SK-MEL-5 (cell line): Measurements from ENCODE around the gene PLEKHM3. TPM values are rescaled to one million over a fixed set of nuclear protein-coding genes. Genes with fewer than 3 reads are reported as not detected.
"Not testable (repeated sequence)": the region's sequence is repeated elsewhere in the genome, so short reads cannot be mapped to it uniquely, and the experiment has no call there.

Source experiments
- DNase-seq: peaks from one replicate; pipeline ENCODE4 v3.0.0-alpha.2; 2016; ENCODE audit warnings: low read depth, low spot score
- in situ Hi-C: cut with HindIII; loops from 2 replicates; pipeline ENCODE4 v1.10.0; 2016; ENCODE audit warnings: low sequenced_read_pairs, high pct_unique_total_duplicates, low pct_unique_long_range_greater_than_20kb
- total RNA-seq: library from RNA; depleted of rRNA; stranded (reverse); fragments of >200 nt; shearing (Covaris generic); gene quantifications from 2 replicates; pipeline ENCODE4 v1.2.3, GENCODE V29; 2014

Gene PLEKHM3
- total RNA-seq, 1 experiment from 2014 or later = 3.2 TPM

DNA sequence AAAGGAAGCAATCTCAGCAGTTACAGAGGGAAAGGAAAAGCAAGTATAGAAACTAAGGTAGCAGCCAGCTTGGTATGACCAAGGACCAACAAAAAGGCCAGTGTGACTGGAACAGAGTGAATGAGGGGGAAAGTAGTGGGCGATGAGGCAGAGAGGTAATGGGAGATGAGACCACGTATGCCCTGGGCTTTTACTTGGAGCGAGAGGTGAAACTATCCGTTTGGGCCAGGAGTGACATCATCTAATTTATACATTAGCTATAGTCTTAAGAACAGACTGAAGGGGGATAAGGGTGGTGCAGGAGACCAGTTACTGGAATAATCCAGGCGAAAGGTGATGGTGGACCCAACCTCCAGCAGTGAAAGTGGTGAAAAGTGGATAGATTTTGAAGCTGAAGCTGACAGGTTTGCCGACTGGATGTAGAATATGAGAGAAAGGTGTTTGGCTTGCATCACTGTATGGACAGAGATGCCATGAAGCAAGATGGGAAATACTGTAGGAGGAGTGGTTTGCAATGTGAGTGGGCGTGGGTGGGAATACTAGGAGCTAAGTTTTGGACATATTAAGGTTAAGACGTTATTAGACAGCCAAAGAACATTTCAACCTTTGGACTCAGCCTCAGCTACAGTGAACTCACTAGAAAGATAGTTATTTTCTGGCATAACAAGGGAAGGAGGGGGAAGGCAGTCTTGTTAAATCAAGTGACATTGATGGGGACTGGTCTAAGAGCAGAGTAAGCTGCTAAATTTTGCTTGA is 106.0 kb downstream of the PLEKHM3 start:
- DNase-seq = no peak
- in situ Hi-C loops = no loop called here

DNA sequence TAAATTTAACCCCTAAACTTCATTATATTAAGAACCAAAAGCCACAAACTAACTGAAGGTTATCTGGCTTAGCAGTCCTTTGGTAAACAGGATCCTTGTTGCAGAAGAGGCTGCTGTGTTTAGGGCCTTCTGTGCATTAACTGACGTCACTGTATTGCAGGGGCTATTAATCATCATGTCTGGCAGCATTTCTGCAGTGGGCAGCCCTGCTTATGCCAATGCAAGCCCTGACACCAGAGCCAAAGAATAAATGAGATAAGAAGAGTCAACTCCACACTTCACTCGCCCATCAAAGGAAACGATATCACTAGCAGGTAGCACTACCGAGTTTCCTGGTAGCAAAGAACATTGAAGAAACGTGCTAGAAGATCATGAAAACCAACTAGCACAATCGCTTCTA is 110.6 kb downstream of the PLEKHM3 start:
- no peak for DNase-seq
- in situ Hi-C loops = no loop called here

DNA sequence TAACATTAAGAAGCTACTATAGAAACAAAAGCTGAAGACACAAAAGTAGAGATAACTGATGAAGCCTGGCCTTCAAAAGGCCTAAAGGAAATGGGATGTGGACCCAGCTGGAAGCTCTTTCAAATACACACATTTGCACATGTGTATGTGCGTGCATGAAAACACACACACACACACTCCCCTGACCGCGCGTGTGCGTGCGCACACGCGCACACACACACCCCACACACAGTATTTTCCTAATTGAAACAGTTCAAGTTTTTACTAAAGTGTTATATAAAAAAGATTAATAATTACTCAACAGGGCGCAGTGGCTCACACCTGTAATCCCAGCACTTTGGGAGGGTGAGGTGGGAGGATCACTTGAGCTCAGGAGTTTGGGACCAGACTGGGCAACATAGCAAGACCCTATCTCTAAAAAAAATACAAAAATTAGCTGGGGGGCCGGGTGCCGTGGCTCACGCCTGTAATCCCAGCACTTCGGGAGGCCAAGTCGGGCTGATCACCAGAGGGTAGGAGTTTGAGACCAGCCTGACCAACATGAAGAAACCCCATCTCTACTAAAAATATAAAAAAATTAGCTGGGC is 111.5 kb downstream of the PLEKHM3 start:
- in situ Hi-C loops = no loop called here
- no peak for DNase-seq

DNA sequence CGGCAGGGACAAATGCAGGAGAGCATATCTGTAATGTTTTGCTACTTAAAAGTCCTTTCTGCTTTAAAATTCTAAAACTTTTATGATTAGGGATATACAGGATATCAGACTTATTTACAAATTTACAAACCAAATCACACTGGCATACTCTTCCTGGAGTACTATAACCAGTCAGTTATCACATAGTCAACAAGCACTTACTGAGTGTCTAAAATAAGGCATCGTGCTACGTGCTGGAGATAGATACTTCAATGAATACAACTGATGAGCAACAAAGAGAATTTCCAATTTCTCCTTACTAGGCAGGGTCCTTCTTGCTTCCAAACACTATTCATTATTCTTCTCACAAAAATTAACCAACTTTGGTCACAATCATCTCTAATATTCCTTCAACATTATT is 113.5 kb downstream of the PLEKHM3 start:
- DNase-seq = no peak
- in situ Hi-C loops = no loop called here

DNA sequence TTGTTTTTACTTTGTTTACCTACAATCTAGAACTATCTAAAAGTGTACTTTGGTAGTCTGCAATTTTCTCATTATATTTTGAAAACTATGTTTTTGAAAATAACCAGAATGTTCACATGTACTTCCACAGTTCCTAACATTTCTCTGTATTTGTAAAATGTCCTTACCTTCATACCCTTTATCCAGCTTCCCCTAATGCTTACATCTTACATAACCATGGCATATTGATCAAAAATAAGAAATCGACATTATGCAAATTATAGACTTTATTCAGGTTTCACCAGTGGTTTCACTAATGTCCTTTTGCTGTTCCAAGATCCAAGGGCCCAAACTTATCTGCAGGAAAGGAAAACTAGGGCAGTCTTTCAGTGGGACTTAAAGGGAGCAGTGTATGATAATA is 114.1 kb downstream of the PLEKHM3 start:
- no peak for DNase-seq

DNA sequence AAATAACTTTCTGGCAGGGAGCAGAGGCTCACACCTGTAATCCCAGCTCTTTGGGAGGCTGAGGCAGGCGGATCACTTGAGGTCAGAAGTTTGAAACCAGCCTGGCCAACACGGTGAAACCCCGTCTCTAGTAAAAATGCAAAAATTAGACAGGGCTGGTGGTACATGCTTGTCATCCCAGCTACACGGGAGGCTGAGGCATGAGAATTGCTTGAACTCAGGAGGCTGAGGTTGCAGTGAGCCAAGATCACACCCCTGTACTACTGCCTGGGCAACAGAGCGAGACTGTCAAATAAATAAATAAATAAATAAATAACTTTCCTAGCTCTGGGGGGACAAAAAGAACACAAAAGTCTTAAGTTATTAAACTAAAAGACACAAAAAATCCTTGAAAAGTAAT is 118.8 kb downstream of the PLEKHM3 start:
- DNase-seq, in situ Hi-C loops: not testable (repeated sequence)

More for the DNA sequence above, 114.1 kb downstream of the PLEKHM3 start:
- in situ Hi-C loops = no loop called here

DNA sequence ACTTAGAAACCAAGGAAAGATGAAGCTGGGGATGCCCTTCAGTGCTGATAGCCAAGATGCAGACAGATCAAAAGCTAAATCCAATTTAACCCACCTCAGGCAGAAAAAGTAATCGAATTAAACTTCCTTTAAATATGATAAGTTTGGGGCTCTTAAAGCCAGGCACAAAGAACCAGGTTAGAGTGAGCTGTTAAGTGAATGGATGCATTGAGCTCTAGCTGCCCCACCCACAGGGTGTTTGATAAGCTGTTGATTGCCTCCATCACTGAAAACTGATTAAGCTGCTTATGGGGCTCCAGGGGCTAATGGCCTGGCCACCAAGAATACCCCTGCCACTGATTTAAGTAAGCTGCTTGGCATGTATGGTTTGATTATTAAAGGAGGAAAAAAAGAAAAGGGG is 119.8 kb downstream of the PLEKHM3 start:
- in situ Hi-C loops = no loop called here
- no peak for DNase-seq

DNA sequence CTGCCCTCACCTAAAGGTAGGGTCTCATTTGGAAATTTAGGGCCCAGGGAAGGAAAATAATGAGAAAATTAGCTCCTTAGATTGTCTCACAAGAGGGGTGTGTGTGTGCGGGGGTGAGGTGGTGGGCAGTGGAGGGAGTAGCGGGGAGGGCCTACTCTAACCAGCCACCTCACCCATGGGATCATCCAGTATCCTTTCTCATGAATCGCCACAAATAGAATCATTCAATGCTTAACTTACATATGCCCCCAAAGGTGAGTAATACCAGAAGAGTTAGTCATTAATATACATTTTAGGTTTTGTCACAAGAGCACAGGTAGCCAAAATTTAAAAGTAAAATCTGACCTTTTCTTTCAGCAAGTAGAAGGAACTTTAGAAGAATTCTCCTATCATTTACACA is 122.1 kb downstream of the PLEKHM3 start:
- DNase-seq = no peak
- in situ Hi-C loops = no loop called here

DNA sequence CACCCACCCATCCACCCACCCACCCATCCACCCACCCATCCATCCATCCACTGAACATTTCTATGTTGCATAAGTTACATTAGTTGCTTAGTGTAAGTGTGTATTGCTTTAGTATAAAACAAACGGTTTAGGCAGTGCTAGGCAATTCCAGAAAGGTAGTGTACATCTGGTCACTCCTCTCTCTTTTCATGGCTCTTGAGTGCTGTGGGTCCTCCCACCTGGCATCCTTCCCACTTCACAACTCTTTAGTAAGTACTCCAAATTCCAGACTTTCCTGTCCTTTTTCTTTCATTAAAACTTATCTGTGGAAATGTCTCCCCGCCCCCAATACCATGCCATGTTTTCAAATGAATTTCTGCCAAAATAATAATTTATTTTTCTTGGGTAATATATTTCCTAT is 122.5 kb downstream of the PLEKHM3 start:
- in situ Hi-C loops = no loop called here
- DNase-seq = no peak

DNA sequence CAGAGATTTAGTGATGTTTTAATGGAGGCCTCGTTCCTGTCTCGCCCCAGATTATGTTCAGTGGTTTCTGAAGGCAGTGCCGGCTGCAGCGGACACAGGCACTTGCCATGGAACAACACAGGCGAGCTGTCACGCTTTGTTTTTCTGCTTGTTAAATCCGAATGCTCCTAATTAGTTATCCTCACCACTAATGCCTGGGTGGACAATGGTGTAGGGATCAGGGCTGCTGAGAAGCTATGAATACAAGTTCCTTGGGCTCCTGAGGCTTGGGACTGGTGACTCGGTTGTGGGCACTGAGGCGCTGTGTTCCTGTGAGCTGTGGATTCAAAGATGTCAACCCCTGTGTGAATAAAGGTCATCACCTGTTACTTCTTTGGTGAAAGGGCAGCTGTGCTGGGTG is 123.5 kb downstream of the PLEKHM3 start:
- in situ Hi-C loops = no loop called here
- no peak for DNase-seq

DNA sequence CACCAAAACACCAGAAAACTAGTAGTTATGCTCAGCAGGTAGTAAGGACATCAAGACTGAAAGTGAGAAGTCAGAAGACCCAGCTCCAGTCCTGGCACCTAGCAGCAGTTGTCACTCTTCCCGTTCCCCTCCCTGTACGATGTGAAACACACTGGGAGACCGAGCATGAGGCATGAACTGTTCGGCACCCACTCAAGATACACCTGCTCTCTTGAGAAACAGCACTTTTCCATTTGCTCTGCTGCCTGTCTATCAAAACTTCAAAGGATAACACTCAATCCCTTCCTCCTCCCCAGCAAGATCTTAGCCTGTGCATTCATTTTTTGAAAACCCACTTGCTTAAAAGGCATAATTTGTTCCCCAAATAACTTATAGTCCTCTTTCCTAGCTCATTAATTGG is 123.9 kb downstream of the PLEKHM3 start:
- in situ Hi-C loops = no loop called here
- DNase-seq = no peak

DNA sequence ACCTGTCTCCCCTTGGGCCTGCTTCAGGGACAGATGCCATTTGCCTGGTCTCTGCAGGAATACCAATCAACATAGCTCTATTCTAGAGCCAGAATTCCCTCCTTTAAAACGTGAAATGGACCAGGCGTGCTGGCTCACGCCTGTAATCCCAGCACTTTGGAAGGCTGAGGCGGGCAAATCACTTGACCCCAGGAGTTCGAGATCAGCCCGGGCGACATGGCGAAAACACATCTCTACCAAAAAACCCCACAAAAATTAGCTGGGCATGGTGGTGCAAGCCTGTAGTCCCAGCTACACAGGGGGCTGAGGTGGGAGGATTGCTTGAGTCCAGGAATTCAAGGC is 127.0 kb downstream of the PLEKHM3 start:
- in situ Hi-C loops = no loop called here
- DNase-seq = no peak

DNA sequence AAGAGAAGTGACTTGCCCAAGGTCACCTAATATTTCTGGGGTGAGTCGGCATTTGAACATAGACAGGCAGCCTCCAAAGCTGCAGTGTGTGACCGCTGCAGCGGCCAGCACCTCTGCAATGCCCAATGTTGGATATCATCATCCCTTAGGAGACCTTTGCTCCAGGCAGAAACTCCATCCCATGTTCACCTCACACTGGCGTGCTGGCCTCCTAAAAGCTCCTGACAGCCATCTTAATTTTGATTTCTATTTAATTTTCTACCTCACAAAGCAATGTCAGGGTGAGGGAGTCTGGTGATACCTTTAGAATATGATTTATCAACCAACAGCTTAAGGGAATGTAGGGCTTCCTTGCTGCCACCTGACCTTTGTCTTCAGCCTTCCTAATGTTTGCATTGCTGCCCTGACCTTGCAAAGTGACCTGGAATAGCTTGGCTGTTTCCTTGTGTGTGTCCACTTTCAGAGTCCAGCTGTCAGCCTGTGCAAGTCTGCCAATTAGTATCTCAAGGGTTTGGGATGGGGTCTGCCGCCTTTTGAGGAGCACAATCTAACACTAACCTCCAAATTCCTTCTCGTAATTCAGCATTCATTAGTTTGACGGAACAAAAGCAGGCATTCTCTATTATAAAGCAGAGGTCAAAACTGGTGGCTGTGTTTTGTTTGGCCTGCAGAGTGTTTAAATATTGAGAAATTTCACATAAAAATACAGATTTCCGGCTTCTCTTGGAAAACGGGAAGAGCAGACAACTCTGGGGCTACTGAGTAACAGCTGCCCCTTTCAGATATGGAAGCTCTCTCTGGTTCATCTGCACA is 127.6 kb downstream of the PLEKHM3 start:
- no peak for DNase-seq
- in situ Hi-C loops = no loop called here

DNA sequence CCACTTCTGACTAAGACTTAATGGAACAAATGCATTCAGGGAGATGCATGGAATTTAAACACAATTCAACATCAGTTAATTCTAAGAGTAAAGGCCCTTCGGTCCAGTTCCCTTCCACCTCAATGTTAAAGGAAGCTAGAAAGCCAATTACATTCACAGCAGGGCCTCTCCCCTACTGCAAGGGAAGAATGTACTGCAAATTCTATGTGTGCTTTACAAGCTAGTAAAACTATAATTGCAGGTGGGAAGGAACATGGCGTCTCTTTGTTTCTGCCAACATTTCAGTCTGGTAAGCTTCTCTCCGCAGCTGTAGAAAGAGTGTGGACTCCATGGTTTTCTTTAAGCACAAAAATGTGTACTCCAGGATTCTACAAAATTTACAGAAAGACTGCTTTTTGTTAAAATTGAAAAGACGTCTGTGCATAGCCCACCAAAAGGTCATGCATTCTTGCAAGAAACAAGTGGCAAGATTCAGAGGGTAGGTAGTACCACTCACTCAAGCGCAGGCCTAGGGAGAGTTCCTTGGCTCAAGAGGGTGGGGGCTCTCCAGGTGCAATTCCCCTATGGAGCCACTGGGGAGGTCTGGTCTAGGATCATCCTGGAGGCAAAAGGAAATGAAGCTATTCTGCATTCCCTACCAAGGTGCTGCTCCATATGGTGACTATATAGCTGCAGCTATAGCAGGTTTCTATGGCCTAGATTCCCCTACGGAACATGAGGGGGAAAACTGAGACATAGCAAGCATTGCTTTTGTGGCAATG is 128.6 kb downstream of the PLEKHM3 start:
- peak; percentile 3 for DNase-seq
- in situ Hi-C loops = no loop called here

DNA sequence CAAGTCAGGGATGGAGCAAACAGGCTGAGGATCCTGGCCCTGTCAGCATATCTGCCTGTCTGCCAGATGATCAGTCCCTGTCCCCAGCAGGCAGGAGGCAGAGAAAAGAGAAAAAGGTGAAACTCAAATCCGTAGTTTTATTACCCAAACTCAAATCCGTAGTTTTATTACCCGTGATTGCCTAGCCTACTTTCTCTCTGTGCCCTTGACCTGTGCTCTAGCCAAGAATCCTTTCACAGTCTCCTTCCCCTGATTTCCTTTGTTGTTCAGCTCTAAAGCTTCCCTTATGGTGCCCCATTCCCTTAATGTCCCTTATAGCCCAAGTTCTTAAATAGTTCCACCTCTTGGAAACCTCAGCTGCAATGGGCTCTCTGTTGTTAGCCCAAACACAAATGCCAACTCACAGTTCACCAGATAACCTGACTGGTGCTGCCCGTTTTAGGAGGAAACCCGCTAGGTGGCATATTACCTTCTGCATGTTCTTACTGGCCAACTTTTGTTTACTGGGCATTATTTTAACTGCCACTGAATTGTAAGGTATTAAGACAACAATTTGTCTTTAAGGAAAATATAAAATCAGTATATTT is 130.0 kb downstream of the PLEKHM3 start:
- peak; percentile 26 for DNase-seq
- in situ Hi-C loops = no loop called here

DNA sequence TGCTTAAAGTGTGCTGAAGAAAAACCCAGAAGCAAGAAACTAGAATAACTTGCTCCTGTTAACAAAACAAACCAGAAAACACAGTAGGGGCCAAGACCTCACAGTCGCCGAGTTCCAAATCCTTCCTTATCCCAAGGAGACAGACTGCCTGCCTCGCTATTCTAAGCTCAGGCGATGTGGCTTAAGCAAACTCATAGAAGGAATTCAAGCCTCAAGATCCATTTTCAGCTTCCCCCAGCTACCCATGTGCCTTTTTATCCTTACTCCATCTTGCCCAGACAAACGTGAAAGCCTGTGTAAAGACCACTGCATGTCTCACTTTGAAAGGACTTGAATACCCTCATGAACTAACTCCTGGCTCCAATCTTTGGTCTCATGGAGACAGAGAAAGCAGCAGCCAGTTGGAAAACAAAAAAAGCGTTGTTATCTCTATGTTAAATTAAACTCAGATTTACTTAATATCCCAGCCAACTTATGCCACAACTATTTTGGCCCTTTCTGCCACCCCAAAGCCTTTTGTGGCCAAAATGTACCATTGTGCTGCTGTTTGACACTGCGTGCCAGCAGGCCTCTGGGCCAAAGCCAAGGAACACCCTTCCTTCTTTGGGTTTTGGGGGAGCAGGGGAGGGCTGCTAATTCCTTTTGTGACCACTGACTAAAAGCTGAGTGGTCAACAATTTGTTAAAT is 132.5 kb downstream of the PLEKHM3 start:
- no peak for DNase-seq
- in situ Hi-C loops = no loop called here

DNA sequence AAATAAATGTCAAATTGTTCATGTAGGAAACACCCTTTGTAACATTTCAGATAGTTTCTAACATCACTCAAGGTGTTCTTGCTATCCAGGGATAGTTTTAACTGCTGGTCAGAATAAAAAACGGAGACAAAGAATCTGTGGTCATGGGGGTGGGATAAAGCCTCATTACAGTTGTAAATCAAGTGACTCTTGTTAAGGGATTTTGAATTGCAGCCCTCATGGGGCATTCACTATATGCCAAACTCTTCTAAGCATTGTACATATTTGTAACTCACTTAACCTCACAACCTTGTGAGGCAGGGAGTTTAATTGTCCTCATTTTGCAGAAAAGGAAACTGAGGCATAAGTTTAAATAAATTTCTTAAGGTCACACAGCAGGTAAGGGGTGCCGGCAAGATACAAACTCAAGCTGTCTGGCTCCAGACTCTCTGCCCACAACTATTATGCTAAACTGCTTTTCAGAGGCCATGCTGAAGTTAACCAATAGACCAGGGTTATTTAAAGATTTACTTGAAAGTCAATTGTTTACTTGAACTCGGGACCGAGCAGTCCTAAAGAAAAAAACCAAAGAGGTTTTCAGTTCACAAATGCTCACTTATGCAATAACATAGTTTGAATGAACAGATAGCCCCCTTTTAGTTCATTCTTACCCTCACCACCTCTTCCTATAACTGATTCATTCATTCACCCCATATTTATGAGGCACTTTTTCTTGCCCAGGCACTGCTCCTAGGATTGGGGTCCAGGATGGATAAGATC is 134.1 kb downstream of the PLEKHM3 start:
- in situ Hi-C loops = no loop called here
- no peak for DNase-seq
